LHCN-M2 (cell line): ENCODE data around the gene MID1IP1. TPM values are rescaled to one million over a fixed set of nuclear protein-coding genes. Genes with fewer than 3 reads are reported as not detected.

Source experiments
- DNase-seq: peaks from one replicate; pipeline ENCODE4 v3.0.0-alpha.2; 2012; ENCODE audit warnings: low read depth
- total RNA-seq: library from RNA; depleted of rRNA; stranded (reverse); fragments of >200 nt; gene quantifications from 2 replicates; pipeline ENCODE4 v1.2.3, GENCODE V29; 2014

The MID1IP1 gene
- total RNA-seq, 1 experiment from 2014 or later = 85.0 TPM

DNA sequence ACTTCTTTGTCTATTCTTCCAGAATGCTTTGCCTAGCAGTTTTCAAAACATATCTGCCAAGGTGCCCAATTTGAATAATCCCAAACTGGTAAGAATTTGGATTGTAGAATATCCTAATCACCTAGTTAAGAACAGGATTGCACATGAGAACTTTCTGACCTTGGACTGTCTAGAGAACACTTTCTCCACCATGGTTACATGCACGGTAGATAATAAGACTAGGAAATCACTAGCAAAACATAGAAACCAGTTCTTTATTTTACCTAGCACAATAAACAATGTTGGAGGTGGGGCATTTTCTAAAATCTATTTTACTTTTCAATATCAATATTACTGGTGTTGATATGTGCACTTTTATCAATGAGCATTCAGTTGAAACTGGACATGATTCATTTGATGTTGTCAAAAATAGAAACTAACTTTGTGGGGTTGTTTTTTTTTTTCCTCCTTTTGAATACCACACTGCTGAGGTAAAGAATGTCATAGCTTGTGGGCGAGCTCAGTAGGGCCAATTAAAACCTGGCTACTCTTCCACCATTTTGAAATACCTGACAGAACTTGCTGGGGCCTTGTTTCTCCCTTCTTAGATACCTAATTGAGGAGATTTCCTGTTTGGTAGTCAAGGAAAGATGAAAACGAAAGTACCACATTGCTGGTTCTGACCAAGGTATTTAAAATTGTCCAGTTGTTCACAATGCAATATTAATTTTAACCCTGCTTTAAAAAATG lies 10.4 kb downstream of the MID1IP1 start:
- no peak for DNase-seq

DNA sequence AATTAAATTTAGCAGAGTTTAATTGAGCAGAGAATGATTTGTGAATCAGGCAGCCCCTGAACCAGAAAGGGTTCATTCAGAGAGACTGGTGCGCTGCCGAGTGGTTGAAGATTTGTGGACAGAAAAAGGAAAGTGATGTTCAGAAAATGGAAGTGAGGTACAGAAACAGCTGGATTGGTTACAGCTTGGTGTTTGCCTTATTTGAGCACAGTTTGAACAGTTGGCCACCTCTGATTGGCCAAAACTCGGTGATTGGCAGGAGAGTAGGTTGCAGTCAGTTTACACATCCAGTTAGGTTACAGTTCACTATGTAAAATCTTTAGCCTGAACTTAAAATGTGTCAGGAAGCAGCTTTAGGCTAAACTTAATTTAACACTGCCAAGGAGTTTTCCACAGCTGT lies 14.9 kb downstream of the MID1IP1 start:
- no peak for DNase-seq

DNA sequence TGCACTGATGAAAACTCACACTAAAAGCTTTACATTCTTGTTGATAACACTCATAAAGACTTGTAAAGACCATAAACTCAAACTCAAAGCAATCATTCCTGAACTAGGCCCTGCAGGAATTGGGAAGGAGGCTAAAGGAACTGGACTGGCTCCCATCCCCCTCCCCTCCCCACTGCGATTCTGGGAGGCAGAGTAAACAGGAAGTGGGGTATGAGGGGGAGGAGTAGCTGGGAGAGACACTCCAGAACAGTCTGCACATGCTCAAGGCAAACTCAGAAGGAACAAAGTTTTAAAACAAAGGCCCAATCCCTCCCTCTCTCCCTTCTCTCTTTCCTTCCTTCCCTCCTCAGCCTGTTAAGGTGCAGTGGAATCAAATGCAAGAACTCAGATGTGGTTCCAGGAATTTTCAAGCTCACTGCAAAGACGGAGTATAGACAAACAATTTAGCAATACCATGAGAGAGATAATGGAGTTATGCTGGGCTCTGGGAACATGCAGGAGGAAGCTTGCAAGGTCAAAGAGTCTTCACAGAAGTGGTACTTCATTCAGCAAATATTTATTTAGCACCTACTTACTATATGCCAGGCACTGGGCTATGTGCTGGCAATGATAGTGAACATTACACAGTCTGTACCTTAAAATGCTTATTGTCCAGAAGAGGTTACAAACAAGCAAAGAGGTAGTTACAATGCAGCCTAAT lies 15.9 kb downstream of the MID1IP1 start:
- DNase-seq = peak; percentile 62

DNA sequence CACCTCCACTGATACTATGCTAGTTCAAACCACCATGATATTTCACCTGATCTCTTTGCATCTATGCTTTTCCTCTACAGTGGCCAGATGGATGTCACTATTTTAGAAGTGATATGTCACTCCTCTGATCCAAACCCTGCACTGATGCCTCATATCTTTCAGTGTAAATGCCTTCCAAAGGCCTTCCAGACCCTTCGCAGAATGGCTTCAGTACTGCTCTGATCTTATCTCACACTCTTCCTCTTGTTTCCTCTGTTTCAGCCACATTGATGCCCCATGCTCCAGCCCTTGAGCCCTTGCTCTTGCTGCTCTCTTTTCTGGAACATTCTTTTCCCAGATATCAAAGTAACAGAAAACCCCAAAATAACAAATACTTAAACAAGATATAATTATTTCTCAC lies 17.9 kb downstream of the MID1IP1 start:
- no peak for DNase-seq

DNA sequence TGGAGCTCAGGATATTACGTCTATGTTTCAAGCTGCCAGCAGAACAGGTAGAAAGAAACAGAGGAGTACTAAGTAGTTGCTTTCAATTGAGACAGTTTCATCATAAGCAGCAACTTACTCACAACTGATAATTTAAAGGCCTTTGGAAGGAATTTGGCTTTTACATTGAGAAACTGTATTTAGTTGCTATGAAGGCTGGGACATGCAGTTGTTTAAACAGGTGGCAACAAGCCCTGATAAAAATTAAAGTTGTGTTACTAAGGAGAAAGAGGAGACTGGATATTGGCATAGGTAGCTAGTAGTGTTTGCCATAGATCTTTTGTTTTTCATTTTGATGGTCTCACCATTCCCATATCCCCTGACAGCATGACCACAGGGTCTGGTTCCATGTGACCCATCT lies 18.4 kb downstream of the MID1IP1 start:
- DNase-seq = no peak

DNA sequence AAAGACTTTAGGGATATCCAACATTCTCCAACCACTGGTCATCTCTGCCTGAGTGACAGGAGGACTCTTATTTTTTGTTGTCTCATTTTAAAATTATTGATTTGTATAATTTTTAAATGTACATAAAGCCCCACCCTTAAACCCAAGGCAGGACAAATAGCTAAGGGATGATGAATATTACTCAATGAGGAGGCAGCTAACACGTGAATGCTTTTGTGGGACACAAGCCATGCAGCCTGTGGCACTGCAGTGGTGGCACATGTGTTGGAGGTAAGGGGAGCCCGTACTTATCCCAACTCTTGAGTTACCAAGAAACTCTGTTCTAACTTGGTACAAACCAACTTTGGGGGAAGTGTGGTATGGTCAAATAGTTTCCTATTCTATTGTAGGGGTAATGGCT lies 19.5 kb downstream of the MID1IP1 start:
- DNase-seq = no peak

DNA sequence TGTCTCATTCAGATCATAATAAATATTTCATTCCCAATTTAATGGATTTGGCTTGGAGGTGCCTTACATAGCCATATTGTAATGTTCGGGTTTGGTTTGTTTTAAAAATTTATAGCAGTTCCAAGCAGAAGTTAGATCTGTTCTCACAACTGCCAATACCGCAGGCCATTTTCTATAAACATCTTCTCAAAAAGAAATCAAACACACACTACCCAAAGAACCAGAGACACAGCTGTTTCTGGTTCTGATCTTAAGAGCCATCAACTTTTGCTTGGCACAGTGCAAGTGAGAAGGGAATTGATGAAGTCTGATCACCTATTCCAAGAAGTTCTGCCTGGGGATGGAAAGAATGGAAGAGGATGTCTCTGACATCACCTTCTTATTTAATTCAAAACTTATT lies 22.9 kb downstream of the MID1IP1 start:
- no peak for DNase-seq

DNA sequence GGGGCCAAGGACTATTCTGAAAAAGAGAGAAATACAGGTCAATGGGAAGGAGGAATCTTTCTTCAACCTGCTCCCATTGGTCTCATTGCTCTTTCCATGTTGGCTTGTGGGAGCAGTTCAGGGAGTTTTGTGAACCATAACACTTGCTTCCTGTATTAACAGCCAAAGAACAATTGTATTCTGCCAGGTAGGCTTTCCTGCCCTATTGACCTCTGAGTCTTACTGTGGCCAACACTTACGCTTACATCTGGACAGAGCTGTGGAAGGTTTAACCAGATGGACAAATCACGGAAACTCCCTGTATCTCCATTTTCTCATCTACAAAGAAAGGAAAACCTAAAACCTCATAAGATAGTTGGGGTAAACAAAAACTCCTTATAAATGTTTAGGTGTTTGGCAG lies 30.7 kb downstream of the MID1IP1 start:
- DNase-seq = no peak

DNA sequence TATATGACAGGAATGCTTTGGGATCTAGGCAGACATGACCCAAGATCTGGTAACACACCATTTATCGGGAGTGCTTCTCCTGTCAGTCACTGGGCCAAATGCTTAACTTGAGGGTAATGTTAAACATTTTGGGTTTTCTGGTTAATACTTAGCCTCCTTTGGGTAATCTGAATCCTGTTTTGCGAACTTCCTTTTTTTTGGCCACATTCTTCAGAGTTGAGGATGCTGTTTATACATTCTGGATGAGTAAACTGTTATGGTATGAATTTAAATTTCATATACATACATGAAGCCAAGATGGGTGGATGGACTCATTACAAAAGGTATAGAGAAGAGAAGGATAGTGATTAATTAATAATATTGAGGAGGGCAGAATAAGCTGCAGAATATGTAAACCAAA lies 36.1 kb downstream of the MID1IP1 start:
- no peak for DNase-seq

DNA sequence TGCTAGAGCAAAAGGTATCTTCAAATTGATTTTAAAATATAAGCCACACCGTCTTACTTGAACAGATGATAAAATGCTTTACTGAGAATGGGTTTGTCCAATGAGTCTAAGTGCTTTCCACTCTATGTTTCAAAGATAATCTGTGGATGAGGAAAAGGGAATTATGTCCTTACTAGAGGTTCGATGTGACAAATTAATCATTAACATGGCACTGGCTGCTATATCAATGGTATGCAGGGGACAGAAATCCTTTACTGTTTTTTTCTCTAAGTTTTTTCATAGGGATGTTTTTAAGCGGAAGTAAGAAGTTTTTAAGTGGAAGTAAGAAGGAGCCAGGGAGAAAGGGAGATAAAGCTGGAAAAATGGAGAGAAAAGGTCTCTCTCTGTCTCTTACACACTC lies 38.0 kb downstream of the MID1IP1 start:
- no peak for DNase-seq

DNA sequence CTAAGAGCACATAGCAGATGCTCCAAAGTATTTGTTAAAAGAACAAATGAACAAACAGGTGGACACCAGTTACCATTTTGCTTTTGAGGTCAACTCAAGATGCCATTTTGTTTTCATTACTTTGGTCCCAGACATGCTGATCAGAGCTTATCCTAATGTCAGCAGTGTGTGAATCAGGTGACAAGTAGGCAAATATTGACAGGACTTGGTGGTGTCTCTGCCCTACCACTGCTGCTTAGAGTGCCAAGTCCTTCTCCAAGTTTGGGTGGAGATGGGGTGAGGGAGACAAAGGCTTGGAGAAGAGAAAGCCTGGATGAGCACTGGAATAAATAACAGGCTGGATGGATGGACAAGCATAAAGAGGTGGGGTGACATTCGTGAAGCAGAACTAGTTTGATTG lies 38.7 kb downstream of the MID1IP1 start:
- DNase-seq = no peak

DNA sequence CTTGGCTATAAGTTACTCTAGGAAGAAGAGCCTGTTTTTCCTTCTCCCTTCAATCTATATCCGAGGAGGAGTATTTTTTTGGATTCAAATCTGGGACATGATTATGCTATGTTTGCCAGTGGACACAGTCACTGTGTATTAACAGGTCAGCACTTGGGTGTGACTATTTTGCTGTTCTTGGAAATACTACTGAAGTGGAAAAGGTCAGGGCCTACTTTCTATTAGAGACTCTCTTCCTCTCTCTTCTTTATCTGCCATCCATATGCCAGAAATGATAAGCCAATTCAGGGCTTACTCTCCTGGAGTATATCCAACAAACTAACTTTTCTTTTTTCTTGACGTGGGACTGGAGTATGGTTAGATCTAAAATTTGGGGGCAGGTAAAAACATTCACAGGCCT lies 40.5 kb downstream of the MID1IP1 start:
- no peak for DNase-seq

DNA sequence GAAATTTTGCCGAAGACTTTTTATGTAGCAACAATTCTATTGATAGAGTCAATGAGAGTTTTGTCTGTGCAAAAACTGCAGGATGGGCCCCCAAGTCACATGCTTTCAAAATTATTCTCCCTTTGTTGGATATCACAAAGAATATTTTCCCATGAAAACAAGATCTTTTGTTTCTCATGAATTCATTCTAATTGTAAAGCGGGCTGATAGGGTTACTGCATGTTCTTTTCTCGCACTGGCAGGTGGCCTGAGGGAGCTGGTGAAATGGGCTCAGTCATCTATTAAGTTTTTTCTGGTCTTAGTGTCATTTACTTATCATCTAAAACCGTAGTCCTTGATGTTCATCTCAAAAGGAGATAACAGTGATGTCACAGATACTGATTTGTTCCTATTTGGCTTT lies 44.2 kb downstream of the MID1IP1 start:
- no peak for DNase-seq

DNA sequence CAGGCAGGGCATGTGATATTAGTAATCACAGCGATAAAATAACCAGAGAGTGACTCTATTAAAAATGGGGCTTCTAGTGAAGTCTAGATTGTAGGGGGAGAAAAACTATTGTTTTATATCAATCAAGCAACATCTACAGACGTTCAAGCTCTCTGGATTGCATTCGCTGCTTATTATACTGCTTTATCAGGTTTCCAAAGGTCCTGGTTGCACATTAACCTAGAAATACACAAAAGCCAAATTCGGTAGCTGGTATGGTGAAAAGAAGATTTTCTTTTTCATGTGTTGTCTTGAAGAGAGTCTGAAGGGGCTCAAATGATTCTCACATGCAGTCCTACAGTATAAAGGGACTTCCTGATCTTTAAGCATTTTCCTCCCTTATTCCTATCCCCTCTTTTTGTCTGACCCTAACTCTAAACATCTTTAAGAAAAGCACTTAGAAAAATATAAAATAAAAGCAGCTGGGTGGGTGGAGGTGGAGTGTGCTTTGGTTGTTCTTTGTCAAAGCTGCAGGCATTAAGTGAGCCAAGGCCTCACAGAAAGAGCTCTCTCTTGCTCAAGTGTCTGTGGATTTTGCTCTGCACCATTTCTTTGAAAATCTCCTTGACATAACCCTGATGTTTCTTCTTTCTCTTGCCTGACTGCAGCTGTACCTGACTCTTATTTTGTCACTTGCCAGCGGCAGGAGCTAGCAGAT lies 46.1 kb downstream of the MID1IP1 start:
- DNase-seq = no peak

DNA sequence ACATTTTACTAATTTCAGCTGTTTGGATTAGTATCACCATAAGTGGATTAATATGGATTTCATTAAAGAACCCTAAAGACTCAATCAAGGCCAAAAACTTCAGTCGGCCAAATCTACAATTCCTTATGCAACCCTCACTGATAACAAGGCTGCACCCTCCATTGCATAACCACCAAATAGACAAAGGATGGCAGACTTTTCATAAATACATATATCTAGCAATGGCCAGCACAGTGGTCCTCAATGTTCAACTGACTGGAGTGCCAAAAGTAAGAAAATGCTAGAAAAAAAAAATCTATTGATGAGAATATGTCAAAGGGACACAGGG lies 46.6 kb downstream of the MID1IP1 start:
- DNase-seq = no peak

DNA sequence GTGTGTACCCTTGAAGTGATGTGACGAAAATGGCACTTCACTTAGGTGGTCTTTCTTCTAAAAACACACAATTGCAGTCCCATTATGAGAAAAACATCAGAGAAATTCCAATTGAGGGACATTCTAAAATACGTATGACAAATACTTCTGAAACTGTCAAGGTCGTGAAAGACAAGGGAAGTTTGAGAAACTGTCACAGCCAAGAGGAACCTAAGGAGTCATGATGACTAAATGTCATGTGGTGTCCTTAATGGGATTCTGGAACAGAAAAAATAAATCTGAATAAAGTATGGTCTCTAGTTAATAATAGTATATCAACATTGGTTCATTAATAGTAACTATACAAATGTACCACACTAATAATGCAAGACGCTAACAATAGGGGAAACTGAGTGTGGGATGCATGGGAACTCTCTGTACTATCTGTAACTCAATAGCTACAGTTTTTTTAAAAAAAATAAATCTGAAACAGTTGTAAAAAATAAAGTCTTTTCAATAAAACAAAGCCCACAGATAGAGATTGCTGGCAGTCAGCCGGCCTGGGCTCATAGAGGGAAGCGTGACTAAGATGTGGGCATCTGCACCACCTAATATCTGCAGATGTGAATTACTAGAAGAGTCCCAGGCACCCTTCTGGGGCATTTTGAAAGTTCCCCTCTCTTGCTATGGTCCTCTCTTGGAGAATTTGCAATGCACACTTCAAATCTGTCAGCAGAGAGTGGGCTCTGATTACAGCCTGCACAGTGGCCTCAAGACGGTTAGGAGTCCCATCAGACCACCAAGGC lies 47.6 kb downstream of the MID1IP1 start:
- no peak for DNase-seq

DNA sequence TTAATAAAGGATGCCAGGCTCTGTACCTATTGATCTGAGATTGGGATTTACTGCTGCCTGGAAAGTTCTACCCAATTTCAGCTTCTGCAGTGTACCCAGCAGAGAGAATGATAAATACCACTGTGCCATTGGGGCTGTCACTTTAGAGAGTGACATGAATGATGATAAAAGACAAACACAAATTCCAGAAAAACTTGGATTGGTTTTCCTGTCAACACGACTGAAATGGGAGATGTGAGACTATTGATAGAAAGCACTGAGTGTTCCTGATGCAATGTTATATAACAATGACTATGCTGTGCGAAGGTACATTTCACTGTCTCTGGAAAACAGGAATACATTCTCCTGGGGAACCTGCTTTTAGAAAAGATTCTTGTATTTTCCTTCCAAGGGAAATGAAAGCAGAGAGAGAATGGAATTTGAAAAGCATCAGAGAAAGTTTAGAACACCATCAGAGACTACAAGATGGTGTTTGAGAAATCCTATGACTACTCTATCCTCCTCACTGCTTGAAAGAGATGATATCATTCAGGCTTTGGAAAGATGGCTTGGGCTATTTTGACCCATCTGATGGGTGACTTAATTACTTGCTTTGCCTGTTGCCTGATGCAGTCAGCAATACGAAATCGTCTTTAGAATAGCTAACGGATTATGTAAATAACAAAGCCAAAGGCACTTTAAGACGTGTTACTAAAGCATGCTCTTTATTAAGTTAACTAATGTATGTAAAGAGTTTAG lies 49.7 kb downstream of the MID1IP1 start:
- DNase-seq = no peak

DNA sequence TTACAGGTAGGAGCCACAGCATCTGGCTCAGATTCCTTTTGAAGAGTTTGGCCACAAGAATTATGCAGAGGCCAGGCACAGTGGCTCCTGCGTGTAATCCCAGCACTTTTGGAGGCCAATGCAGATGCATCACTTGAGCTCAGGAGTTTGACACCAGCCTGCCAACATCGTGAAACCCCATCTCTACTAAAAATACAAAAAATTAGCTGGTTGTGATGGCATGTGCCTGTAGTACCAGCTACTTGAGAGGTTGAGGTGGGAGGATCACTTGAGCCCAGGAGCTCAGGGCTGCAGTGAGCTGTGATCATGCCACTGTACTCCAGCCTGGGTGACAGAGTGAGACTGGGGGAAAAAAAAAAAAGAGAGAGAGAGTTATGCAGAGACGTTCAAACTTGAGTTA lies 53.0 kb downstream of the MID1IP1 start:
- no peak for DNase-seq
